ENCODE measurements around the gene SORL1. TPM values are rescaled to one million over a fixed set of nuclear protein-coding genes. Genes with fewer than 3 reads are reported as not detected.
A peak's percentile ranks its signal among the peaks of the same experiment; 100 is the strongest.

SORL1 gene
- total RNA-seq, 1 donor from 2014 or later, result 4.7 TPM

- intact Hi-C loops (cut with DNase I), result no loop called here
- ATAC-seq (ENCODE audit: poor library complexity) (no peak), DNase-seq (no peak)
Observed at GRCh38 chr11:121446752-121447156, 5.4 kb upstream of the SORL1 start.

DNA sequence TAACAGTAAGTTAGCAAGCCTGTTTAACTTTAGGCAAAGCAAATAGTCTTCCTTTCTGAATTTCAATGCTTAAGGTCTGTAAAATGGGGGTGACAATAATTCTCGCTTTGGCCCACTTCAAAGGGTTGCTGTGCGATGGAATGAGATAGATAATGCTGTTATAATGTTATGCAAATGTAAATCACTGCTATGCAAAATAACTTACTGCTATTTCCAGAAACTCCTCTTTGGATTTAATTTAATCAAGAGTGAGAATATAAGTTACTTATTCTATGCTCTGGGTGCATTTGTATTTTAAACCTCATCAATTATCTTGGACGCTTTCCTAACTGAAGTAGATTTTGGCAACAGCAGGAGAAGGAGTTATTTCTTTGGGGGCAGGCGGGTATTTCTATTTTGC is 4.1 kb upstream of the SORL1 start:
- ATAC-seq (ENCODE audit: poor library complexity) (no peak), DNase-seq (no peak)
- intact Hi-C loops (cut with DNase I), result no loop called here

DNA sequence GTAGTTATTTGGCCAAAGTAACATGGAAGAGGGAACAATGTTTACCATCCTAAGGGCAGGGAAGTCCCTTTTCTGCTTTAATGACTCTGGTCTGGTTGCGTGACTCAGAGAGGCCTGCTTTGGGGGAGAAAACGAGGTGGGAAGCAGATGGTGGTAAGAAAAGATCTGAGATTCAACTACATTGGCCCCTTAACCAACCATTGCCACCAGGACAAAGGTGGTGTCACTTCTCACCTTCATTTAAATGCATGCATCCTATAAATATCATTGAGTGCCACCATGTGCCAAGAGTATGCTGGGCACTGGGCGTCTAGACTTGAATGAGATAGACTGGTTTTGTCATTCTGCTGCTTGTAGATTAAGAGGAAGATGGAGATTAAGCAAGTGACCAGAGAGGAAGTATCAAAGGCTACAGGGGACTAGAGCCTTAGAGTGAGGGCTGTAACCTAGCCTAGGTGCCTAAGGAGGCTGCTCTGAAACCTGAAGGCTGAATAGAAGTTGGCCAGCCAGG is 3.6 kb upstream of the SORL1 start:
- intact Hi-C loops (cut with DNase I), result no loop called here
- ATAC-seq (ENCODE audit: poor library complexity) (no peak), DNase-seq (no peak)

GRCh38 chr11:121449123-121449522 is 3.0 kb upstream of the SORL1 start:
- DNase-seq (no peak), ATAC-seq (ENCODE audit: poor library complexity) (no peak)
- intact Hi-C loops (cut with DNase I), result no loop called here

GRCh38 chr11:121449626-121450025 is 2.5 kb upstream of the SORL1 start:
- intact Hi-C loops (cut with DNase I), result loop anchor here (5.0 kb wide), 1 partner anchor 83 kb away; no protein-coding TSS in a partner anchor
- ATAC-seq (ENCODE audit: poor library complexity), result no peak
- no peak for DNase-seq

GRCh38 chr11:121450401-121450800 is 1.7 kb upstream of the SORL1 start:
- intact Hi-C loops (cut with DNase I), result loop anchor here (5.0 kb wide), 1 partner anchor 82 kb away; no protein-coding TSS in a partner anchor
- ATAC-seq (ENCODE audit: poor library complexity), result no peak
- no peak for DNase-seq

DNA sequence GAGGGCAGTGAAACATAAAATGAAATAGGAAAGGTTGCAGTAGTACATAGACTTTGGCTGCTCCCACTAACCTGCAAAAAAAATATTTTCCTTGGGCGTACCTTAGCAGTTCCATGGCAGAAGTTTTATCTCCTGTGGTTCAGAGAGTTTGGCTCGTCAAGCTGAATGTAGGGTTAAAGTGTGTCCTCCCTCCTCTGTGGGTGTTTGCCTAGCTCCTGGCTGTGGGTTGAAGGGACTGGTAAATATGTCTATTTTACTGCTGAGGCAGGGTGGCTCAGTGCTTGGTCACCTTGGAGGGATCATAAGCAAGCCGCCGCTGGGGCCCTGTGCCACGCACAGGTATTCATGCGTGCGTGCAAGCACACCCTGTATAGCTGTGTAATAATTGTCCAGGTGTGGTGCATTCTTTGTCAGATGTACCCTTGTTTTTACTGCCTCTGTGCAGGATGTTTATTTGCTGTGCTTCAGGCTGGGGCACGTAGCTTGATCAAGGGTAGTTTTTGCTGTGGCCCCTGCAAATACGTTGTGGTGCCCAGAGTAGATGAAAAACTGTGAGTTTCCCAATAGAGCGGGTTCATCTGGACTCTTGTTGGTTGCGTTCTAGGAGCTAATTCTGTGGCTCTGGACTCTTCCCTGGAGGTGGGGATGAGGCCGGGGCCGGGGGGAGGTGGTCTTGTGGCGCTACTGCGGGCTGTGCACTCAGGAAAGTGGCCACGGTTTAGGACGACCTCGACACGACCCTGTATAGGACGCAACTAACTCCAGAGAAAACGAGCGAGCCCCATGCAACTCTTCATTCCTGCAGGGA is 732 bp upstream of the SORL1 start:
- intact Hi-C loops (cut with DNase I), result loop anchor here (5.0 kb wide), 1 partner anchor 81 kb away; no protein-coding TSS in a partner anchor
- DNase-seq (no peak), ATAC-seq (ENCODE audit: poor library complexity) (no peak)

GRCh38 chr11:121452609-121453150 is 566 bp downstream of the SORL1 start, which contains the start of gene SORL1-AS1:
Gene SORL1-AS1 (minus strand): TSS chr11:121452967.
- no peak for DNase-seq
- peak; percentile 3 for ATAC-seq (ENCODE audit: poor library complexity)
- intact Hi-C loops (cut with DNase I), result loop anchor here (5.0 kb wide), 1 partner anchor 80 kb away; no protein-coding TSS in a partner anchor

- DNase-seq (no peak), ATAC-seq (ENCODE audit: poor library complexity) (no peak)
- intact Hi-C loops (cut with DNase I), result loop anchor here (5.0 kb wide), 1 partner anchor 79 kb away; no protein-coding TSS in a partner anchor
Observed at GRCh38 chr11:121453589-121454299, 1.6 kb downstream of the SORL1 start.

DNA sequence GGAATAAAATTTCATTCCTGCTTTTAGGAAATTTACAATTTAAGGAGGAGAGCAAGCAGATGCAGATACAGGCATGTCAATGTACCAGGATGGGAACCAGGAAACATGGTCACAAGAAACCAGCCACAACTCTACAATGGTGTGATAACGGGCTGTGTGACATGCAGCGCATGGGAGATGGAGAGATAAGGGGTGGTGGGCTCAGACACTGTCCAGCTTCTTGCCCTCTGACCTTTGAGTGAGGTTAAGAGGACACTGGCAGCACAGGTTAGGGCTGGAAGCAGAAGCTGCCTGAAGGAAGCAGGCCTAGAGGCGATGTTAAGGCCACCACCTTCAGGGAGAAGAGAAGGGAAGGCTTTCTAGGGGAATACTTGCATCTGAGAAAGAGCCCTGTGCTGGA is 3.0 kb downstream of the SORL1 start:
- ATAC-seq (ENCODE audit: poor library complexity) (no peak), DNase-seq (no peak)
- intact Hi-C loops (cut with DNase I), result no loop called here

- intact Hi-C loops (cut with DNase I), result no loop called here
- ATAC-seq (ENCODE audit: poor library complexity) (no peak), DNase-seq (no peak)
Observed at GRCh38 chr11:121456151-121456550, 4.0 kb downstream of the SORL1 start.

GRCh38 chr11:121456816-121457431 is 4.8 kb downstream of the SORL1 start:
- no peak for DNase-seq
- intact Hi-C loops (cut with DNase I), result no loop called here
- ATAC-seq (ENCODE audit: poor library complexity), result no peak

DNA sequence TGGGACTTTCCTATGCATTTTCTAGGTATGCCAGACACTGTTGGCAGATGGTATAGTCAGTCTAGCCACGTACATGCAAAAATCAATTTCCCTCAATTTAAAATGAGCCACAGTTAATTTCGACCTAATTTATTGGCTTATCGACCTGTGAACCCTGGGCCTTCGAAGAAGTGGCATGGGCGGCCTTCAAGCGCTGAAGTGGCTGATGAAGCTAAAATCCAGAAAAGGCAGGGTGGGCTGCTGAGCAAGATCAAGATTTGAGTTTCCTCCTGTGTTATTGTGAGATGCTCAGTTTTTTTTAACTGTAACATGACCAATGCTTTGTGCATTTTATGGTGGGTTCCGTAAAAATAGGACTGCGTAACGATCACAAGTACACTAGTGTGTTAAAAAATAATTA is 6.4 kb downstream of the SORL1 start:
- no peak for ATAC-seq (ENCODE audit: poor library complexity)
- DNase-seq, result no peak
- intact Hi-C loops (cut with DNase I), result no loop called here

GRCh38 chr11:121459413-121460017 is 7.4 kb downstream of the SORL1 start:
- DNase-seq (no peak), ATAC-seq (ENCODE audit: poor library complexity) (no peak)
- intact Hi-C loops (cut with DNase I), result no loop called here

GRCh38 chr11:121460941-121461514 is 8.9 kb downstream of the SORL1 start:
- DNase-seq (no peak), ATAC-seq (ENCODE audit: poor library complexity) (no peak)
- intact Hi-C loops (cut with DNase I), result no loop called here

- ATAC-seq (ENCODE audit: poor library complexity), result no peak
- intact Hi-C loops (cut with DNase I), result no loop called here
- no peak for DNase-seq
Observed at GRCh38 chr11:121461843-121462242, 9.7 kb downstream of the SORL1 start.

- no peak for DNase-seq
- intact Hi-C loops (cut with DNase I), result no loop called here
- ATAC-seq (ENCODE audit: poor library complexity), result no peak
Observed at GRCh38 chr11:121463689-121464335, 11.7 kb downstream of the SORL1 start.
